ENCODE results near the gene GPR158. TPM values are rescaled to one million over a fixed set of nuclear protein-coding genes. Genes with fewer than 3 reads are reported as not detected.

GPR158 gene
- total and polyA plus RNA-seq, 2 experiments from 2014 or later = 0.18 to 0.61 TPM

DNA sequence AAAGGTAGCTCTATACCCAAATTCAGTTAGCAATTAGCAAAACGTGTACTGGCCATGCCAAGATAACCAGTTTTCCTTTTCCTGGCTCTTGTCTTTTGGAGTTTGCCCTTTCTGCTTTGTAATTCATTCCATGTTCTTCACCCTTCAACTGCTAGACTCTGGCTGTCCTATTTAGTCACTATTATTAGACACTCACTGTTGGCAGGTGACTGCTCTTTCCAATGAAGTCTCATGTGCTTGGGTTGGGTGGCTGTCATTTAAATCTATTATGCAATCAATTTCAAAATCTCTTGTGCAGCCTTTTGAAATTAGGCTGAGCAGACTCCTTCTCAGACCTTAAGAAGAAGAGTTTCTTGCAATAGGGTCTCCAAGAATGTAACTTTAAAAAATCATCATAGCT lies 266.5 kb downstream of the GPR158 start:
- DNase-seq (ENCODE audit: low read depth in 1 of 2, low spot score in 1 of 2) = peak in 1 of 2 donors; percentile 8
- Histone ChIP-seq H3K27ac (no peak overlapping the region), H3K9me3 (ENCODE audit: low read depth) (no peaks in the 10 kb centered on the region), H3K36me3 (no peaks in the 10 kb centered on the region), H3K4me1 (ENCODE audit: low read depth) (peaks cover 13% of the 10 kb centered on the region), H3K4me3 (no peak overlapping the region), H3K27me3 (no peaks in the 10 kb centered on the region)
- TF ChIP-seq, protein P1, sequence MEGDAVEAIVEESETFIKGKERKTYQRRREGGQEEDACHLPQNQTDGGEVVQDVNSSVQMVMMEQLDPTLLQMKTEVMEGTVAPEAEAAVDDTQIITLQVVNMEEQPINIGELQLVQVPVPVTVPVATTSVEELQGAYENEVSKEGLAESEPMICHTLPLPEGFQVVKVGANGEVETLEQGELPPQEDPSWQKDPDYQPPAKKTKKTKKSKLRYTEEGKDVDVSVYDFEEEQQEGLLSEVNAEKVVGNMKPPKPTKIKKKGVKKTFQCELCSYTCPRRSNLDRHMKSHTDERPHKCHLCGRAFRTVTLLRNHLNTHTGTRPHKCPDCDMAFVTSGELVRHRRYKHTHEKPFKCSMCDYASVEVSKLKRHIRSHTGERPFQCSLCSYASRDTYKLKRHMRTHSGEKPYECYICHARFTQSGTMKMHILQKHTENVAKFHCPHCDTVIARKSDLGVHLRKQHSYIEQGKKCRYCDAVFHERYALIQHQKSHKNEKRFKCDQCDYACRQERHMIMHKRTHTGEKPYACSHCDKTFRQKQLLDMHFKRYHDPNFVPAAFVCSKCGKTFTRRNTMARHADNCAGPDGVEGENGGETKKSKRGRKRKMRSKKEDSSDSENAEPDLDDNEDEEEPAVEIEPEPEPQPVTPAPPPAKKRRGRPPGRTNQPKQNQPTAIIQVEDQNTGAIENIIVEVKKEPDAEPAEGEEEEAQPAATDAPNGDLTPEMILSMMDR (IDR thresholded peaks at IDR 0.05; ENCODE audit: low read depth, low read length) = no peak

DNA sequence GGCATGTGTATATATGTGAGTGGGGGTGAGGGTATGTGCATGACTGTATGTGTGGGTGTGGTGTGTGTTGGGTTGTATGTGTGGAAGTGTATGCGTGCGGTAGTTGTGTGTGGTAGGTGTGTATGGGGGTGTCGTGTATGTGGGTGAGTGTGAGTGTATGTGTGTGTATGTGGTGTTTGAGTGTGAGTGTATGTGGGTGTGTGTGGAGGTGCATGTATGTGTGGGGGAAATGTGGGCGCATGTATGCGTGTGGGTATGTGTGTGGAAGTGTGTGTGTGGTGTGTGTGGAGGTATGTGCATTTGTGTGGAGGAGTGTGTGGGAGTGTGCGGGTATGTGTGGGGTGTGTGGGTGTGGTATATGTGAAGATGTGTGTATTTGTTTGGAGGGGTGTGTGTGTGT lies 269.5 kb downstream of the GPR158 start:
- no peaks in the 10 kb centered on the region for H3K36me3 ChIP-seq
- H3K4me1 ChIP-seq (ENCODE audit: low read depth) = peaks cover 13% of the 10 kb centered on the region
- H3K27ac ChIP-seq = no peak overlapping the region
- no peaks in the 10 kb centered on the region for H3K27me3 ChIP-seq
- TF ChIP-seq, protein P1 (IDR thresholded peaks at IDR 0.05; ENCODE audit: low read depth, low read length) = no peak
- no peak for DNase-seq (ENCODE audit: low read depth in 1 of 2, low spot score in 1 of 2)
- H3K4me3 ChIP-seq = no peak overlapping the region
- no peaks in the 10 kb centered on the region for H3K9me3 ChIP-seq (ENCODE audit: low read depth)

DNA sequence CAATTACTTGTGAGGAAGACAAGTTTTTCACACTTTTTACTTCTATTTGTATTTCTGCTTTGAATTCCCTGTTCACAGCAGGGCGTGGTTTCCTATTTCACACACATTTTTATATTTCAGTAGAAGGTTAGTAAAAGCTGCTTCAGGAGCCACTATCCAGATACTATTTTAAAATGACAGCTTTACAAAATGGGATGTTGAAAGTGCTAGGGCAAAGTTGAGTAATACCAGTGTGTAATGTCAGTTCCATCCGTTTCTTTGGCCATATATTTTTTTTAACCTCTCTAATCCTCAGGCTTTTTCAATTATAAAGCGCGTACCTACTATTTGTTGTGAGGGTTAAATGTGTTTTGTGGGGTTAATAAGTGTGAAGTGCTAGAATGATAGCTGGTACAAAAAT lies 276.6 kb downstream of the GPR158 start:
- DNase-seq (ENCODE audit: low read depth in 1 of 2, low spot score in 1 of 2) = peak in 1 of 2 donors; percentile 64
- Histone ChIP-seq H3K4me1 (ENCODE audit: low read depth) (no peaks in the 10 kb centered on the region), H3K27ac (no peak overlapping the region), H3K27me3 (no peaks in the 10 kb centered on the region), H3K4me3 (no peak overlapping the region), H3K36me3 (no peaks in the 10 kb centered on the region), H3K9me3 (ENCODE audit: low read depth) (no peaks in the 10 kb centered on the region)
- TF ChIP-seq, protein P1 (IDR thresholded peaks at IDR 0.05; ENCODE audit: low read depth, low read length) = no peak

DNA sequence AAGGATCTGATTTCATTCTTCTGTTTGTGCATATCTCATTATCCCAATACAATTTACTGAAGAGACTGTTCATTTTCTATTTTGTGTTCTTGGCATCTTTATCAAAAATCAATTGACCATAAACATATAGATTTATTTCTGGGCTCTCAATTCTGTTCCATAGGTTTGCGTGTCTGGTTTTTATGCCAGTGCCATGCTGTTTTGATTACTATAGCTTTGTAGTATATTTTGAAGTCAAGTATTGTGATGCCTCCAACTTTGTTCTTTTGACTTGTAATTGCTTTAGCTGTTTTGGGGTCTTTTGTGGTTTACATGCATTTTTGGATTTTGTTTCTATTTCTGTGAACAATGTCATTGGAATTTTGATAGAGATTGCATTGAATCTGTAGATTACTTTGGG lies 278.8 kb downstream of the GPR158 start:
- Histone ChIP-seq H3K9me3 (ENCODE audit: low read depth) (no peaks in the 10 kb centered on the region), H3K27me3 (no peaks in the 10 kb centered on the region), H3K4me1 (ENCODE audit: low read depth) (no peaks in the 10 kb centered on the region), H3K27ac (no peak overlapping the region), H3K36me3 (no peaks in the 10 kb centered on the region), H3K4me3 (no peak overlapping the region)
- TF ChIP-seq, protein P1 (IDR thresholded peaks at IDR 0.05; ENCODE audit: low read depth, low read length) = no peak
- DNase-seq (ENCODE audit: low read depth in 1 of 2, low spot score in 1 of 2) = no peak

DNA sequence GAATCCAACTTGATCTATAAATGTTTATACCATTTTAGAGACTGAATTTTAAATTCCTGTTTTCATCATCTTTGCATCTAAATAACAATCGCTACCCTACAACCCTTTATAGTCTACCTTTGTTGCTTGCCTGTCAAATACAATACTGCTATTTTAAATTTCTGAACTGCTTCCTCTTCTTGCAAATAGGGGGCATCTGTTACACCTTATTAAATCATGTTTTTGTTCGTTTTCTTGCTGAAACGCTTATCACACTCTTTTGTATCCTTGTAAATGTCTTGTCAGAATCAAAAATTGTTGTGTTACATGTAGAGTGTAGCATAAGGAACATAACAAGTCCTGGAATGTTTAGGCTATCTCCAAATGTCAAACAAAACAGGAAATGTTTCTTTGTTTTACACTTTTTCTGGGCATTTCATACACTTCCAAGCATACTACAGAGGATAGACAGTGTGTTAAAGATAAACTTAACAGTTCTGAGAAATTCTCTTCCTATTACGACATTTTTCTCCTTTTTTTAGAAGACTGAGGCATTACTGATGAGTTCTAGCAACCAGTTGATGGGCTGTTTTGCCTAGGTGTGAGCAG lies 281.3 kb downstream of the GPR158 start:
- peak in 1 of 2 donors; percentile 95 for DNase-seq (ENCODE audit: low read depth in 1 of 2, low spot score in 1 of 2)
- H3K27ac ChIP-seq = no peak overlapping the region
- H3K4me1 ChIP-seq (ENCODE audit: low read depth) = no peaks in the 10 kb centered on the region
- no peaks in the 10 kb centered on the region for H3K27me3 ChIP-seq
- H3K4me3 ChIP-seq = no peak overlapping the region
- TF ChIP-seq, protein P1 (IDR thresholded peaks at IDR 0.05; ENCODE audit: low read depth, low read length) = peak; percentile 44
- no peaks in the 10 kb centered on the region for H3K36me3 ChIP-seq
- no peaks in the 10 kb centered on the region for H3K9me3 ChIP-seq (ENCODE audit: low read depth)

Measured in cardiac muscle cell (in vitro differentiated cells and primary cell).